Astrocyte of the hippocampus (primary cell): ENCODE data around the gene DTX3L.
"Not testable (repeated sequence)": the region's sequence is repeated elsewhere in the genome, so short reads cannot be mapped to it uniquely, and the experiment has no call there.

Source experiments
- DNase-seq: peaks from one replicate; pipeline ENCODE4 v3.0.0; 2011; ENCODE audit warnings: low read depth, low spot score

Gene DTX3L

GRCh38 chr3:122562923-122563716, 1.0 kb upstream of the DTX3L start:
- DNase-seq = no peak

GRCh38 chr3:122563717-122564025, 467 bp upstream of the DTX3L start:
- peak; percentile 45 for DNase-seq

- not testable (repeated sequence) for DNase-seq
Measured at GRCh38 chr3:122568131-122568530, 4.0 kb downstream of the DTX3L start.

- no peak for DNase-seq
Measured at GRCh38 chr3:122568755-122569154, 4.6 kb downstream of the DTX3L start.

GRCh38 chr3:122572940-122573412, 8.8 kb downstream of the DTX3L start:
- peak; percentile 30 for DNase-seq

- DNase-seq = no peak
Measured at GRCh38 chr3:122576174-122576940, 12.2 kb downstream of the DTX3L start.

- peak; percentile 26 for DNase-seq
Measured at GRCh38 chr3:122577409-122578031, 13.4 kb downstream of the DTX3L start, which contains the start of gene PARP15. Gene PARP15 (plus strand): TSS chr3:122577650. CDS start chr3:122577668, 18 bp downstream.

GRCh38 chr3:122578069-122578740, 14.1 kb downstream of the DTX3L start:
- DNase-seq = no peak

- DNase-seq = no peak
Measured at GRCh38 chr3:122580470-122580869, 16.3 kb downstream of the DTX3L start.

GRCh38 chr3:122581622-122582021, 17.5 kb downstream of the DTX3L start:
- DNase-seq = no peak

- DNase-seq = no peak
Measured at GRCh38 chr3:122582390-122582789, 18.3 kb downstream of the DTX3L start.

GRCh38 chr3:122586098-122586497, 22.0 kb downstream of the DTX3L start:
- no peak for DNase-seq

GRCh38 chr3:122586773-122587485, 22.8 kb downstream of the DTX3L start:
- DNase-seq = no peak

GRCh38 chr3:122587572-122587971, 23.4 kb downstream of the DTX3L start:
- DNase-seq = no peak

- no peak for DNase-seq
Measured at GRCh38 chr3:122589297-122589696, 25.2 kb downstream of the DTX3L start.

GRCh38 chr3:122590610-122591009, 26.5 kb downstream of the DTX3L start:
- no peak for DNase-seq

GRCh38 chr3:122594025-122594424, 29.9 kb downstream of the DTX3L start:
- no peak for DNase-seq

- no peak for DNase-seq
Measured at GRCh38 chr3:122598151-122598550, 34.0 kb downstream of the DTX3L start.

GRCh38 chr3:122598556-122598955, 34.4 kb downstream of the DTX3L start:
- DNase-seq = no peak

GRCh38 chr3:122602011-122602710, 38.0 kb downstream of the DTX3L start:
- no peak for DNase-seq

- no peak for DNase-seq
Measured at GRCh38 chr3:122603056-122603455, 38.9 kb downstream of the DTX3L start.
